SU-DHL-6 (cell line): Measurements from ENCODE around the gene RASGRP2.

Source experiments
- EZH2phosphoT487 ChIP-seq: fragments of 200-600 bp; sonication (generic), shearing (Covaris generic); conservative IDR thresholded peaks from 2 replicates; pipeline ENCODE4 v1.6.1; 2018; ENCODE audit warnings: mild to moderate bottlenecking, antibody characterized with exemption, low read length, moderate library complexity, mixed read lengths
- TF ChIP-seq, protein P1 (sequence below): fragments of 200-600 bp; sonication (generic); IDR thresholded peaks from one replicate; pipeline ENCODE4 v1.5.1; 2017; ENCODE audit warnings: antibody characterized with exemption, mild to moderate bottlenecking, low read length, moderate library complexity; ENCODE audit not compliant: insufficient read depth, poor library complexity, severe bottlenecking

DNA sequence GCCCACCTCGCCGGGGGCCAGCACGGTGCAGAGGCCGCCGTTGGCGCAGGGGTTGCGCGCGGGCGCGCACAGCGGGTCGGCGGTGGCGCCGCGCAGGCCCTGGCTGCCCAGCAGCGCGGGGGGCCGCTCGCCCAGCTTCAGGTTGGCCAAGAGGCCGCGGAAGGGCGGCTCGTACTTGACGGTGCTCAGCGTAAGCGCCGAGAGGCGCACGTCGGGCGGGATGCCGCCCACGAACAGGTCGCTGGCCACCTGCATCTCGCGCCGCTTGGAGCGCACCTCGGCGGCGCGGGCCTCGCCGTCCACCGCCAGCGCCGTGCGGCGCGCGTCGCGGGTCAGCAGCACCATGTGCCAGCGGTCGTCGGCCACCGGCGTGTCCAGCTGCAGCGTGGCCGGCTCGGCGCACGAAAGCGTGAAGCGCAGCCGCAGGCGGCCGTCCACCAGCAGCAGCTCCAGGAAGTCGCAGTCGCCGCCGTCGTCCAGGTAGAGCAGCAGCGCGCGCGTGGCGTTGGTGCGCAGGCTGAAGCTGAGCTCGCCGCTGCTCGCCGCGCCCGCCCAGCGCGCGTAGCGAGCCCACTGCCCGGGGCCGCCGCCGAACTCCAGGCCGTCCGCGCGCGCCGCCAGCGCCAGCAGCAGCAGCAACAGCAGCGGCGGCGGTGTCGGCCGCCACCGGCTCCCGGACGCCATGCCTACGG is 30.8 kb downstream of the RASGRP2 start:
- TF ChIP-seq, protein P1, sequence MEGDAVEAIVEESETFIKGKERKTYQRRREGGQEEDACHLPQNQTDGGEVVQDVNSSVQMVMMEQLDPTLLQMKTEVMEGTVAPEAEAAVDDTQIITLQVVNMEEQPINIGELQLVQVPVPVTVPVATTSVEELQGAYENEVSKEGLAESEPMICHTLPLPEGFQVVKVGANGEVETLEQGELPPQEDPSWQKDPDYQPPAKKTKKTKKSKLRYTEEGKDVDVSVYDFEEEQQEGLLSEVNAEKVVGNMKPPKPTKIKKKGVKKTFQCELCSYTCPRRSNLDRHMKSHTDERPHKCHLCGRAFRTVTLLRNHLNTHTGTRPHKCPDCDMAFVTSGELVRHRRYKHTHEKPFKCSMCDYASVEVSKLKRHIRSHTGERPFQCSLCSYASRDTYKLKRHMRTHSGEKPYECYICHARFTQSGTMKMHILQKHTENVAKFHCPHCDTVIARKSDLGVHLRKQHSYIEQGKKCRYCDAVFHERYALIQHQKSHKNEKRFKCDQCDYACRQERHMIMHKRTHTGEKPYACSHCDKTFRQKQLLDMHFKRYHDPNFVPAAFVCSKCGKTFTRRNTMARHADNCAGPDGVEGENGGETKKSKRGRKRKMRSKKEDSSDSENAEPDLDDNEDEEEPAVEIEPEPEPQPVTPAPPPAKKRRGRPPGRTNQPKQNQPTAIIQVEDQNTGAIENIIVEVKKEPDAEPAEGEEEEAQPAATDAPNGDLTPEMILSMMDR: no peak
- no peak for TF ChIP-seq EZH2phosphoT487
